Activated CD4-positive, alpha-beta T cell treated with anti-CD3 and anti-CD28 coated beads, Interleukin-2, amount 50 U/mL, for 48 hours (primary cell): Measurements from ENCODE around the gene TTC16.
A peak's percentile ranks its signal among the peaks of the same experiment; 100 is the strongest.

ENCODE experiments used
- DNase-seq, 2 experiments: peaks; one replicate each; pipeline ENCODE4 v3.0.0-alpha.2; 2020

TTC16 gene, protein sequence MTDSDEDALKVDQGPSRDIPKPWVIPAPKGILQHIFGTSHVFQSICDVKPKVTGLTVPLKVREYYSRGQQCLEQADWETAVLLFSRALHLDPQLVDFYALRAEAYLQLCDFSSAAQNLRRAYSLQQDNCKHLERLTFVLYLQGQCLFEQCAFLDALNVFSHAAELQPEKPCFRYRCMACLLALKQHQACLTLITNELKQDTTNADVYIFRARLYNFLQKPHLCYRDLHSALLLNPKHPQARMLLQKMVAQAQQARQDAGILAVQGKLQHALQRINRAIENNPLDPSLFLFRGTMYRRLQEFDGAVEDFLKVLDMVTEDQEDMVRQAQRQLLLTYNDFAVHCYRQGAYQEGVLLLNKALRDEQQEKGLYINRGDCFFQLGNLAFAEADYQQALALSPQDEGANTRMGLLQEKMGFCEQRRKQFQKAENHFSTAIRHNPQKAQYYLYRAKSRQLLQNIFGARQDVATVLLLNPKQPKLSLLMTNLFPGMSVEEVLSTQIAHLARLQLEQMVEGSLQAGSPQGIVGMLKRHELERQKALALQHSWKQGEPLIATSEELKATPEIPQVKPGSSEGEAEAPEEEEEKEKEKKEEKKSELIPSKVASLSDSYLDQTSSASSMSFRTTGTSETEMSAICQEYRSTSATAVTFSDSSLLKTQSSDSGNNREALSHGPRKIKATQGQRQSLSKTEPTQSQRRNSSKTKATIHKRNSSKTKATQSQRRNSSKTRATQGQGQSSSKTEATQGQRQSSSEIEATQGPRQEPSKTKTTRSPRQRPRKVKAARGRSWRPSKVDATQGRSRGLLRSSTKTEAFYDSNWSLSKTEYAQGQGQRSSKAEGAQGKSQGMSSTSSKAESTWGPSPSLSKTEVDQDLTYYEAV

DNA sequence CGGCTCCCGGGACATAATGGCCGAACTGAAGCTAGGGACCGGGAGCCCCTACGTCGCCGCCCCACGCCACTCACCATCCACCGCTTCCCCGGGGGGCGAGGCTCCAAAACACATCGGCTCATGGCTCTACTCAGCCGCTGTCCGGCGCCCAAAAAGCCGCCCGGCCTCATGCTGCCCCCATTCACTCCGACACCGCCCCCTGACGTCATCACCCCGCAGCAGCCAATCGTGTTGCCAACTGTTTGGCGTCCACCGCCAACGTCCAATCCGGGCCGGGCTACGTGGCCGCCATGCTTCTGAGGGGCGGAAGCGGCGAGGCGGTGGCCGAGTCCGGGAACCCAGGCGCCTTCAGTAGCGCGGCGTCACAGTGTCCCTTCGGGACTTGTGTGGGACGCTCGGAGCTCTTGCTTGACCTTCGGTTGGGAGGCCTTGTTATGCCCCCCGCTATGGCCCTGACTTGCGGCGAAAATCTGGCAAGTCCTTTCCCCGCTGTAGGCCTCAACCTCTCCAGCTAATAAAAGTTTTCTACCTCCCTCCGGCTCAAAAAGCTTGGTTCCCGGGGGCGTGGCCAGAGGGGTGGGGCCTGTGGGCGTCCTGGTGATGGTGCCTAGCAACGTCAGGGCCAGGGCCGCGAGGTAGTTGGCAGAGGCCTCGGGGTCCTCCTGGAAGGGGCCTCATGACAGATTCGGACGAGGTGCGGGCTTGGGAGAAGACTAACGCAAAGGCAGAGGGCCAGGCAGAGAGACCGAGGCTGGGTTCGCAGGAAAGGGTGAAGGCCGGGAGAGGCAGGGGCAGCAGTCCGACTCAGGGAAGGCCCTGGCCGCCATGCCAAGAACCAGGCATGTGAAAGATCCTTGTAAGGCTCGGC, at the start of gene TTC16, which contains the start of gene PTRH1:
Gene TTC16, plus strand, starts transcription at position 610 of the 868 bp plus-strand sequence. Its CDS starts 67 bp downstream, at position 677.
Gene PTRH1, minus strand, starts transcription at position 194 of the 868 bp plus-strand sequence. Its CDS starts 24 bp downstream, at position 170.
- DNase-seq = peak; percentile 98 to 99

DNA sequence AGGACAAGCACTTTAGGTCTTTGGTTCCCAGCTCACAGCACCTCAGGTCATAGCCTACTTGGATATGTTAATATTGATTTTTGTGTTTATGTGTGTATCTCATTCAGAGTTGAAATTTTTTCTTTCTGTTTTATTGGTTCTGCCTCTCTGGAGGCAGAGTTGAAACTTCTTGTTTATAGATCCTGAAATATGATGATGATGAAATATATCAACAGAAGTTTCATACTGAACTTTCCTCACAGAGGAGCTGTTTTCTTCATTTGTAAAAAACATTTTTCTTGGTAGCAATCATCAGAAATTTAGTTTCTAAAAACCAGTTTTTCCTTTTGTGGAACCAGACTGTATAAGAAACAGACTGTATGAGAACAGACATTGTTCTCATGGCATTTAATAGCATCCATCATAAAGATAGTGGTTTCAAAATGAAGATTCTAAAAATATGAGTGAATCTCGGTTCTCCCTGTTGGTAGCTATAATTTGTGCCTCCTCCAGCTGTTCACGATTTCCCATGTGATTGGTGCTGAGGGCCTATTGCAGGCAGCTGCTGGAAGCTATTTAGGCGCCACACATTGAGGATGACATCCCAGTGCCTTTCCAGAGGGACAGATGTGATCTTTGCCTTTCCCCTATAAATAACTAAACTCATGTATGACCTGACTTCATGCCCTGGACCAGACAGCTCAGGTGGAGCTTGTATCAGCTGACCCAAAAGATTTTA, 48.6 kb upstream of the TTC16 start:
- no peak for DNase-seq

DNA sequence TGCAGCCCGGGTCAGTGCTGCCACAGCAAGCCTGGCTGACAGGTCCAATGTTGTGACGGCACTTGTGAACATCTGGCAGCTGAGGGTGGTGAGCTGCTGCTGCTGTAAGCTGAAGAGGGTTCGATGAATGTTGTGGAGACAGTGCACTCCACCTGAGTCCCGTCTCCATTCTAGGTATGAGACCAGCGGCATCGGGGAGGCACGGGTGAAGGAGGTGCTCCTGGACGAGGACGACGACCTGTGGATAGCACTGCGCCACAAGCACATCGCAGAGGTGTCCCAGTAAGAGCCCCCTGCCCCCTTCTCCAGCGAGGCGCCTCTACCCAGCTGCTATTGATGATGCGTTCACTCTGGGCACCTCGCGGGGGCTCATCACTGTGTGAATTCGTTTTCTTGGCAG, 48.0 kb upstream of the TTC16 start:
- DNase-seq = no peak

DNA sequence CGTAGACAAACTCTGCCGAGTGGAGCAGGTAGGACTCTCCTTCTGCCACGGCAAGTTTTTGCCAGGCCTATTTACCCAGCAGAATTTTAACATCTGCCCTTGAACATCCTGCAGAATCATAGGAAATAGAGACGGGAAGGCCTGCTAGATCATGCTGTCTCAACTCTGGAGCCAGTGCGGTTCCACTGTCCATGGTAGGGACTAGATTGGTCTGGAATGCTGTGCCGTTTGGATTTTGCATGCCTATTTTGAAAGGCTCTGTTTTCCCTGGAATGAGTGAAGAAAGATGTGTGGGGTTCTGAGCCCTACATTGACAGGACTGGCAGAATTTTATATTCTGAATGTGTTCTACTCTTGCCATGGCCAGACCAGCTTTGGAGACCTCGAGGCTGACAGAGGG, 42.6 kb upstream of the TTC16 start:
- no peak for DNase-seq

DNA sequence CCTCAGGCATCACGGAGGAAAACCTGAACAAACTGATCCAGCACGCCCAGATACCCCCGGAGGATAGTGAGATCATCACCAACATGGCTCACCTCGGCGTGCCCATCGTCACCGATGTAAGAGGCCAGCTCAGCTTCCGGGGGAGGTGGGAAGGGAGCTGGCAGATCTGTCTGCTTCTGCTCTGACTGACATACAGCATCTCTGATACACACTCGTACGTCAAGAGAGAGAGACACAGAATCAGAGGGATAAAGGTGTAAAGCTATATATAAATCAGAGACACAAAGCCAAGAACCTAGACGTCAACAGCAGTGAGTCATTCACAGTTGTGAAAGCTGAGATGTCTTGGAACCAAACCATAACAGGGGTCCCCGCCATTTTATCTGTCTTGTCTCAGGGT, 39.2 kb upstream of the TTC16 start:
- no peak for DNase-seq

DNA sequence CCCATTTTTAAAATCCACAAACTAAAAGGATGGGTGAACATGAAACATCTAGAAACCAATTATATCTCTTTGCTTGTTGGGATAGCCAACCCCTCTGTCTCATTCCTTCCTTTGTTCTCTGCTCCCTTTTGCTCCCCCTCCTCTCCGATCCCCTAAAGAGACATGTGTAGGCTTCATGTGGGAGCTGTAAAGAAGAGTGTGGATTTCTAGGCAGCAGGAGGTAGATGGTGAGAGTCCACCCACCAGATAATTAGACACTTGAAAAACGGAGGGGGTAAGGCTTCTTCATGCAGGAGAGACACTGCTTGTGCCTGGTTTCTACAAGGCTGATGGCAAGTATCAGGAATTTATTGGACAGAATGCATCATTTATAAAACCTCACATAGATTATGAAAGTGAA, 36.4 kb upstream of the TTC16 start:
- DNase-seq = no peak

DNA sequence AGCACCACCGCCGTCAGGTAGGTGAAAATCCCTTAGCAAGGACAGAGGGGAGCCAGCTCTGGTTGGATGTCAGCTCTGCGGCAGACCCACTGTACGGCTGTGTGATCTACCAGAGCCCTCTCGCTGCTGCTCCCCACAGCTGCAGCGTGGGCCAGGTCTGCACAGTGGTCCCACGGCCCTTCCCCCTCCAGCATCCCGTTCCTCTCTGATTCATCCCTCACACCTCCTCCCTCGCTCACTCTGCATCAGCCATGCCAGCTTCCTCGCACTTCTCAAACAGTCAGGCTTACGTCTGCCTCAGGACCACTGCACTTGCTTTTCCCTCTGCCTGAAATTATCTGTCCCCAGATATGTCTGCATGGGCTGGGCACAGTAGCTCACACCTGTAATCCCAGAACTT, 35.7 kb upstream of the TTC16 start:
- no peak for DNase-seq

DNA sequence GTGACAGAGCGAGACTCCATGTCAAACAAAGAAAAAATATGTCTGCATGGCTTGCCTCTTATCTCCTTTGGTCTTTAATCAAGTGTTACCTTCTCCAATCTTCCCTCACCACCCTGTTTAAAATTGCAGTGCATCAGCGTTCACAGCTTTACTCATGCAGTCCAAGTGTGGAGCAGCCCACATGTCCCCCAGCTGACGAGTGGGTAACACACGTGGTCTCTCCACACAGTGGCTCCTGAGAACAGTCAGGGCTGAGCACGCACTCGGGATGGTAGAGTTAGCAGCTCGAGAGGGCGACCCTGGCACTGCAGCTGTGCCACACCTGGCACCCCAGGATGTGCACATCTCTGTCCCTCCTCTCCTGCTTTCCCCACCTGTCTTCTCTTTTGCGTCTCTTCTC, 35.0 kb upstream of the TTC16 start:
- no peak for DNase-seq

DNA sequence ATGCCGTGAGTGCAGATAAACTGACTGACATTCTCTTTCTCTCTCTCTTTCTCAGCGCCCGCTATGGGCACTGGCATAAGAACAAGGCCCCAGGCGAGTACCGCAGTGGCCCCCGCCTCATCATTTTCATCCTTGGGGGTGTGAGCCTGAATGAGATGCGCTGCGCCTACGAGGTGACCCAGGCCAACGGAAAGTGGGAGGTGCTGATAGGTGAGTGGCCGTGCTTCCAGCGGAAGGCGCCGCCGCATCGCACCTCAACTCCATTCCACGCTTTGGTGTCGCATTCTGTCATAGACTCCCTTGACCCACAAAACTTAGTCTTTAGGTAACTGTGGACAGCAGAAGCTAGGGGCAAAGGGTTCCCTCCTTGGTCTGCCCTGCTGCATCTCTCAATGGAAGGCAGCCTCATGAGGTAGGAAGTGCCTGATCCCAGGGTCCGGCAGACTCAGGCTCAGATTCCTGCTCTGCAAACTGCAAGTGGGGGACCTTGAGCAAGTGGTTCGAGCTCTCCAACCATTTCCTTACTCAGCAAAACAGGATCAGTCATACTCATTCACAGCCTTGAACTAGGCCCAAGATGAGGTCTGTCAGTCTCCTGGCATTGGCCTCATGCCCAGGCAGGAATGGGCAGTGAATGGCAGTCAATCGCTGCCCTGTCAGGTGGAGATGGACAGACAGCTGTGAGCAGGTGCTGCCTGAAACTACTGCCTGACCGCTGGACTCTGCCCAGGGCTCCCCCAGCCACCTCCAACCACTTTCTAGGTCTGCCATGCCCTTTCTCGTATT, 33.3 kb upstream of the TTC16 start:
- DNase-seq = no peak

DNA sequence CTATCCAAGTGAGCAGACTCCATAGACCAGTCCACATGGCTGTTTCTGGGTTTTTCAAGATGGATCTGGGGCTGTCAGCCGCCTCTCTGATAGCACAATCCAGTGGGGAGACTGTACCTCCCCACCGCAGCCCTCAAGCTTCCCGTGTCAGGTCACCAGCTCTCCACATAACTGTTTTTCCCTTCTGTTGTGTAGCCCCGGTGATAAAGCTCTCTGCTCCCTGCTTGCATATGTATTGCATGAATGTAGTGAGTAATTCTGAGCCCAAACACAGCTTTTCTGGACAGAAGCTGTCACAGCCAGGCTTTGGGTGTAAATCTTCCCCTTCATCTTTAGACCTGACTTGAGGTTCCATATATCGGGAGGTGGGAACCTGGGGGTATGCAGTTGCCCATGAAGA, 32.2 kb upstream of the TTC16 start:
- no peak for DNase-seq

DNA sequence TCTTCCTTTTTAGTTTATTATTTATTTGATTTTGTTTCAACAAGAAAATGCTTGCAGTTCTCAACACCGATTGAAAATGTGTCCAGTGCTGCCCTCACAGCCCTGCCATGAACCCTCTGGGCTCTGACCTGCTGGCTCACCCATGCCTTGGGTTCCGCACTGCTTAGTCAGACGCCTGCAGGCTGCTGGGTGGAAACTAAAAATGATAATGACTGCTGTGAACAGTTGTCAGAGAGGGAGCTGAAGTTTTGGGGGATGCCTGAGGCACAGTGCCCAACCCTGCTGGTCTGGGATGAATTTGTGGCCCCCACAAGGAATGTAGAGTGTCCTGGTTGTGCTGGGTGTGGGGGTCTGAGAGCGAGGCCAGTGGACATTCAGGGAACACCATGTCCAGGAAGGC, 31.3 kb upstream of the TTC16 start:
- no peak for DNase-seq

DNA sequence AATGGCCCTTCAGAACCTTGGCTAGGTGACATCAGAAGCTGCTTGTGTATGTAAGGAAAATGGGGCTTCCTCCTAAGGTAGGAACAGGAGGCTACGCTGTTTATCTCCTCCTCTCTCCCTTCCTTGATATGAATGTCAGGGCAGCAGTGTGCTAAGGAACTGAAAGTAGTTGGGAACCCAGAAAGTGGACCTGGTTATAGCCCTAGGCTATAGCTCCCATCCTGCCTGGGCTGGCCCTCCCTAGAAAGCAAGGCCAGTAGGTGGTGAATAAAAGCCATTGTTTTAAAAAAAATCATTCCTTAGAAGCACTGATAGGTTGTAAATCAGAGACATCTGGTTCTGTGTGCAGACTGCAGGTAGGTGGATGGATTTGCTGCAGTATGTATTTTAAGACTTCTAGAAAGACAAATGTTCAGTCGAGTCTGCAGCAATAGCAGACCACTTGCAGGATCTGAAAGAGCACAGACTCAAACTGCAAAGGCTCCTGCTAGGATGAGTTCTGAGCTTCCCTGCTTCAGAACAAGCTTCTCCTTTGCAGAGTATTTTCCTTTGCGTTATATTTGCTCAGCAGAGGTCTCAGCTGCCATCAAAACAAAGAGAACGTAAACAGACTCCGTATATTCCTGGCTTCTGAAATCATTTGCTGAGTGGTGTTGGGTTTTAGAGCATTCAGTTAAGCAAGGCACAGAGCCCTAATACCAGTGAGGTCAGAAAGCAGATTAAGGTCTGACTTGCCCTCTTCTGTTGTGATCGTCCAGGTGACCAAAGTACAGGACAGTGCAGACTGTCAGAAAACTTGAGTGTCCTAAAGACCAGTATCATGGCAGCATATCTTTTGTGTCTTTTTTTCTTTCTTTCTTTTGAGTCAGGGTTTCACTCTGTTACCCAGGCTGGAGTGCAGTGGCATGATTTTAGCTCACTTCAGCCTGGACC, 29.2 kb upstream of the TTC16 start:
- DNase-seq = no peak

DNA sequence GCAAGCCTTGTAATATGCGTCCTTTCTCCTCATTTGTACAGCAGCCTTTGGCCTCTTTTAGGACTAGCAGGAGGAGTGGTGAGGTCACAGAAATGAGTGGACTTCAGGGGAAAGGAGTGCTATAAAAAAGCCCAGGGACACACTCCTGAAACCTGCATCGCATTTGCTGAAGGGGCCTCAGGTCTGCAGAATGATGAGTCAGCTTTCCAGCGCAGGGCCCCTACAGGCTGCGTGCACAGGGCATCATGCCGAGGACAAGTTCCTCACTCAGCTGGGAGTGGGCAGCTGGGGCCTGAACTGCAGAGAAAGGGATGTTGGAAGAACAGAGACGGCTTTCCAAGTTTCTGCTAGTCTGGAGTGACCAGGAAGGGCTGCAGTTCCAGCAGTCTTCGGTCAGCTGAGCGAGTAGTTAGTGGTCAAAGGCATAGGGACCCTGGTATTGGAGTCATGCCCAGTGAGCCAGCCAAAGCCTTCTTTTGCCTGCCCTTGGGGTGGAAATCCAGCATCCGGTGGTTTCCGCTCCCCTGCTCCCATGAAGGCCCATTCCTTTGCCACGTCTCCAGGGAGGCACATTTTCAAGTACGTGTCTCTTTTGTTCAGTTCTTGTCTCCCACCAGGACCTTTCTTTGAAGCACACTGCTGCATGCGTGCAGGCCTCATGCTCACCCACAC, 26.4 kb upstream of the TTC16 start:
- no peak for DNase-seq

DNA sequence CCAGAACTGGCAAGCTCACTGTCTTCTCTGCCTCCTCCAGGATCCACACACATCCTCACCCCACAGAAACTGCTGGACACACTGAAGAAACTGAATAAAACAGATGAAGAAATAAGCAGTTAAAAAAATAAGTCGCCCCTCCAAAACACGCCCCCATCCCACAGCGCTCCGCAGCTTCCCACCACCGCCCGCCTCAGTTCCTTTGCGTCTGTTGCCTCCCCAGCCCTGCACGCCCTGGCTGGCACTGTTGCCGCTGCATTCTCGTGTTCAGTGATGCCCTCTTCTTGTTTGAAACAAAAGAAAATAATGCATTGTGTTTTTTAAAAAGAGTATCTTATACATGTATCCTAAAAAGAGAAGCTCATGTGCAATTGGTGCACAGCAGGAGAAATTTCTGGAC, 25.1 kb upstream of the TTC16 start:
- DNase-seq = no peak

DNA sequence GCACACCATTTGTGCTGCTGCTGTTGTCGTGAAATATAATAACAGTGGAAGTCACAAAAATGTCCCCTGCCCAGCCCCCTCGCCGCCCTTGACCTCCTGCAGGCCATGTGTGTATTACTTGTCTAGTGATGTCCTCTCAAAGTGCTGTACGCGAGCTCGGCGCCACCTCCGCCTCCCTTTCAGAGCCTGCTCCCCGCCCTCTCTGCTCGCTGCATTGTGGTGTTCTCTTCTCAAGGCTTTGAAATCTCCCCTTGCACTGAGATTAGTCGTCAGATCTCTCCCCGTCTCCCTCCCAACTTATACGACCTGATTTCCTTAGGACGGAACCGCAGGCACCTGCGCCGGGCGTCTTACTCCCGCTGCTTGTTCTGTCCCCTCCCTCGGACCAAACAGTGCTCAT, 23.8 kb upstream of the TTC16 start:
- no peak for DNase-seq

DNA sequence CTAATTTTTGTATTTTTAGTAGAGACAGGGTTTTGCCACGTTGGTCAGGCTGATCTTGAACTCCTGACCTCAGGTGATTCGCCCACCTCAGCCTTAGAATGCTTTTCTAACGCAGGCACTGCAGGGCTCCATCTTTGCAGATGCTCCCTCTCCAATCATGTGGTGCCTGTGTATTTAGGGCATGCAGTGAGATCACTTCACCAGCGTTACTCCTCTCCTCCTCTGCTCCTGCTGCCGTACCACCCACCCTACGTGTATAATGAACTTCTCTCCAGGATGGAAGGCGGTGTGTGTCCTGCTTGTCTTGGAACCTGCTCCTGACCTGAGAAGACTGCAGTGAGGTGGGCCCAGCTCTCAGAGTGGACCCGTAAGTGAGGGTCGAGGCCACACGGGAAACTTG, 22.7 kb upstream of the TTC16 start:
- DNase-seq = no peak

DNA sequence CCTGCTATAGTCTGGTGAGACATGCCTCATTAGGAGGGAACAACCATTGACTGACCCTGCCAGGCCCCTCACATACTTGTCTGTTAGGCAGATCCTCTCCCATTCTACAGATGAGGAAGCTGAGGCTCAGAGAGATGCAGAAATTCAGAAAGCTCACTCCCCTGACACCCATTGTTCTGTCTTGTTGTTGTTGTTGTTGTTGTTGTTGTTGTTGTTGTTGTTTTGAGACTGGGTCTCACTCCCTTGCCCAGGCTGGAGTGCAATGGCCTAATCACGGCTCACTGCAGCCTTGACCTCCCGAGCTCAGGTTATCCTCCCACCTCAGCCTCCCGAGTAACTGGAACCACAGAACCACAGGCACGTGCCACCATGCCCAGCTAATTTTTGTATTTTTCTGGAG, 22.2 kb upstream of the TTC16 start:
- no peak for DNase-seq

DNA sequence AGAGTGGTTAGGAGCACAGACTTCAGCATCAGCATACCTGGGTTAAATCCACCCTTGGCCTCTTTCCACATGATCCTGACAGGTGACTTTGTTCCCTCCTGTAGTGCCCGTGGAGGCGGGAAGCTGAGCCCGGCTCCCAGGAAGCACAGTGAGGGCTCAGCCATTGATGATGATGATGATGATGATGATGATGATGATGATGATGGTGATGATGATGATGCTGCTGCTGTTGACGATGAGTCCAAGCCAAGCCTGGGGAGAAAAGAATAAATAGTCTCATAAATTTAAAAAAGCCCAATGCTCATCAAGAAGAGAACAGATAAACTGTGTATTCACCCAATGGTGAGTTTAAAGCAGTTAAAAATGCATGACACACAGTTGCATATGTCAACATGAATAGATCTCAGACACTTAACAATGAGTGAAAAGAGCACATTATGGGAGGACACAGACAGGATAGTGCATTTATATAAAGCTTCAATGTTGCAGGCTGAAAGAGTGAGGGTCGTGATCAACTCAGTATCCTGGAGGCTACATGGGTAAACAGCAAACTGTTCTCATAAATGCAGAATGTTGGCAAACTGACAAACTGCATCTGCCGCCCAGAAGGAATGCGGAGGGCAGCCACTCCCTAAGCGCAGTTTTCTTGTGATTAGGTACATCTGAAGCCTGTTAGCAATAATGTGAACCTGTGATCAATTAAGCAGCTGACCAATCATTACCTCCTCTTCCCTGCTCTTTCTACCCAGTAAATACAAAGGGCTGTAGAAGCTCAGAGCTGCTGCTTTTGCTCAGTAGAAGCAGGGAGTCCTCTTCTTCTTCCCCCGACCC, 20.8 kb upstream of the TTC16 start:
- DNase-seq = no peak

DNA sequence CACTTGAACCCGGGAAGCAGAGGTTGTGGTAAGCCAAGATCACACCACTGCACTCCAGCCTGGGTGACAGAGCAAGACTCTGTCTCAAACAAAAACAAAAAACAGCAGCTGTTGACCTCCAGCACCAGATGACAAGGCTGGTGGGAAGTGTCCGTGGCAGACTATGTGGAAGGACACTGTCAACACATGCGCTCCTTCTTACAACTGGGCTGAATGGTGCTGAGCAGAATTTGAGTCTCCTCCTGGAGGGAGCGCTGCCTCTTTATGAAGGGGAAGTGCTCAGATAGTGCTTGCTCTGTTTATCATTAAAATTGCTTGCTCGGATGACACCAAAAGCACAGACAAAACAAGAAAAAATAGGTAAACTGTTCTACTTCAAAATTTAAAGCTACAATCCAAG, 18.3 kb upstream of the TTC16 start:
- no peak for DNase-seq
